Body of pancreas (tissue), 4 donors: ENCODE results near the gene AKT1S1. TPM values are rescaled to one million over a fixed set of nuclear protein-coding genes. Genes with fewer than 3 reads are reported as not detected.

Source experiments
- ATAC-seq: fragments of 150-250 bp; one replicate; pipeline ENCODE4 v1.9.1; 2016
- DNase-seq, 4 donors: peaks; one replicate each; pipeline ENCODE4 v3.0.0-alpha.2; 2019
- H3K27ac ChIP-seq, 4 donors: fragments of 200-600 bp; sonication (generic); 1 replicate in 3 of 4; 2 replicates in 1 of 4; pipeline versions ENCODE4 v1.5.1 to v1.6.1; 2016 to 2019; ENCODE audit warnings: mild to moderate bottlenecking in 1 of 4, mixed read lengths in 1 of 4, moderate library complexity in 1 of 4
- H3K27me3 ChIP-seq, 2 donors: fragments of 200-600 bp; sonication (generic); one replicate each; pipeline ENCODE4 v1.6.0; 2016; ENCODE audit warnings: mild to moderate bottlenecking in 1 of 2
- H3K36me3 ChIP-seq, 2 donors: fragments of 200-600 bp; sonication (generic); replicated peaks in 1 of 2; 2 replicates each; pipeline ENCODE4 v1.5.1; 2016; ENCODE audit warnings: low read depth in 2 of 2; ENCODE audit not compliant: insufficient read depth in 1 of 2
- H3K4me1 ChIP-seq: fragments of 200-600 bp; sonication (generic); one replicate; pipeline ENCODE4 v1.6.0; 2016
- H3K4me3 ChIP-seq, 2 donors: fragments of 200-600 bp; sonication (generic); 1 replicate in 1 of 2; 2 replicates in 1 of 2; pipeline ENCODE4 v1.5.1; 2016 to 2019
- H3K9me3 ChIP-seq, 3 donors: fragments of 200-600 bp; sonication (generic); 1 replicate in 2 of 3; 2 replicates in 1 of 3; pipeline ENCODE4 v1.5.1; 2016
- CTCF ChIP-seq, 7 experiments: fragments of 450-650 bp in 4 of 7; fragments of 200-600 bp in 3 of 7; sonication (generic) in 3 of 7; IDR thresholded peaks; one replicate each; pipeline ENCODE4 v1.5.1; 2016 to 2019; ENCODE audit warnings: antibody characterized with exemption in 7 of 7
- POLR2A ChIP-seq, 3 donors: fragments of 450-650 bp; IDR thresholded peaks; one replicate each; pipeline ENCODE4 v1.6.1; 2016; ENCODE audit warnings: antibody characterized with exemption in 3 of 3, mild to moderate bottlenecking in 2 of 3
- WGBS, 2 donors: methylation state at CpG; one replicate each; pipeline ENCODE4 v1.1.5; 2017; 5-methylcytosine and 5-hydroxymethylcytosine counted together
- intact Hi-C: fragments of 100-400 bp; cut with DNase I; formaldehyde crosslinking; loops from one replicate; pipeline ENCODE4 v1.15.1; 2023
- total RNA-seq, 2 donors: library from RNA; depleted of rRNA; stranded (reverse); fragments of >200 nt; gene quantifications; one replicate each; pipeline ENCODE4 v1.1.0, GENCODE V29; 2016

AKT1S1 gene
- total RNA-seq, 2 donors from 2014 or later = 7.5 to 20.1 TPM

- TF ChIP-seq POLR2A (IDR thresholded peaks at IDR 0.05) = no peak
- TF ChIP-seq CTCF (IDR thresholded peaks at IDR 0.05) = no peak
- H3K36me3 ChIP-seq = peaks cover 0 to 17% of the 10 kb centered on the region in 2 donors
- no peaks in the 10 kb centered on the region for H3K27me3 ChIP-seq
- ATAC-seq = no peak
- H3K4me1 ChIP-seq = no peaks in the 10 kb centered on the region
- H3K27ac ChIP-seq = no peak overlapping the region
- intact Hi-C loops = no loop called here
- H3K9me3 ChIP-seq = no peaks in the 10 kb centered on the region
- no peak overlapping the region for H3K4me3 ChIP-seq
- WGBS, 2 donors = 90 to 94% methylated on average over 14 to 15 of the region's 20 CpGs
- DNase-seq = no peak
Measured at GRCh38 chr19:49836176-49837008, 40.8 kb downstream of the AKT1S1 start.

- 89 to 94% methylated on average over 8 to 10 of the region's 12 CpGs for WGBS, 2 donors
- Histone ChIP-seq H3K4me3 (no peak overlapping the region), H3K27ac (no peak overlapping the region), H3K4me1 (no peaks in the 10 kb centered on the region), H3K9me3 (no peaks in the 10 kb centered on the region), H3K36me3 (peaks cover 0 to 24% of the 10 kb centered on the region in 2 donors), H3K27me3 (no peaks in the 10 kb centered on the region)
- no peak for TF ChIP-seq POLR2A (IDR thresholded peaks at IDR 0.05)
- TF ChIP-seq CTCF (IDR thresholded peaks at IDR 0.05) = no peak
- intact Hi-C loops = no loop called here
- DNase-seq (no peak), ATAC-seq (no peak)
Measured at GRCh38 chr19:49835562-49835961, 41.6 kb downstream of the AKT1S1 start.

- H3K27me3 ChIP-seq = no peaks in the 10 kb centered on the region
- peaks cover 0 to 21% of the 10 kb centered on the region in 2 donors for H3K36me3 ChIP-seq
- H3K9me3 ChIP-seq = no peaks in the 10 kb centered on the region
- intact Hi-C loops = no loop called here
- ATAC-seq = no peak
- TF ChIP-seq CTCF (IDR thresholded peaks at IDR 0.05) = no peak
- no peak for TF ChIP-seq POLR2A (IDR thresholded peaks at IDR 0.05)
- H3K4me1 ChIP-seq = no peaks in the 10 kb centered on the region
- no peak overlapping the region for H3K27ac ChIP-seq
- WGBS, 2 donors = 63 to 82% methylated on average over 1 to 7 of the region's 7 CpGs
- no peak for DNase-seq
- no peak overlapping the region for H3K4me3 ChIP-seq
Measured at GRCh38 chr19:49833599-49833998, 43.6 kb downstream of the AKT1S1 start.

GRCh38 chr19:49832556-49832955 lies 44.6 kb downstream of the AKT1S1 start:
- no peak overlapping the region for H3K27ac ChIP-seq

More at GRCh38 chr19:49832556-49832955, 44.6 kb downstream of the AKT1S1 start:
- DNase-seq = no peak
- H3K27me3 ChIP-seq = no peaks in the 10 kb centered on the region
- peaks cover 0 to 21% of the 10 kb centered on the region in 2 donors for H3K36me3 ChIP-seq
- no peaks in the 10 kb centered on the region for H3K4me1 ChIP-seq
- 62 to 83% methylated on average over 9 of the region's 9 CpGs for WGBS, 2 donors
- H3K4me3 ChIP-seq = no peak overlapping the region
- intact Hi-C loops = no loop called here
- ATAC-seq = no peak
- no peak for TF ChIP-seq CTCF (IDR thresholded peaks at IDR 0.05)
- TF ChIP-seq POLR2A (IDR thresholded peaks at IDR 0.05) = no peak
- H3K9me3 ChIP-seq = no peaks in the 10 kb centered on the region
